GM21529 (cell line): ENCODE measurements around the gene ZDHHC14.
"Not testable (repeated sequence)": the region's sequence is repeated elsewhere in the genome, so short reads cannot be mapped to it uniquely, and the experiment has no call there.

Experiments
- ATAC-seq: cut with Tn5 transposase; IDR thresholded peaks from one replicate; pipeline ENCODE4 v1.9.1; 2021; ENCODE audit not compliant: unreplicated experiment

The ZDHHC14 gene

GRCh38 chr6:157380779-157381561 lies at the start of gene ZDHHC14:
TSS of gene ZDHHC14 (plus strand) at chr6:157381190.
- ATAC-seq: peak; percentile 74

DNA sequence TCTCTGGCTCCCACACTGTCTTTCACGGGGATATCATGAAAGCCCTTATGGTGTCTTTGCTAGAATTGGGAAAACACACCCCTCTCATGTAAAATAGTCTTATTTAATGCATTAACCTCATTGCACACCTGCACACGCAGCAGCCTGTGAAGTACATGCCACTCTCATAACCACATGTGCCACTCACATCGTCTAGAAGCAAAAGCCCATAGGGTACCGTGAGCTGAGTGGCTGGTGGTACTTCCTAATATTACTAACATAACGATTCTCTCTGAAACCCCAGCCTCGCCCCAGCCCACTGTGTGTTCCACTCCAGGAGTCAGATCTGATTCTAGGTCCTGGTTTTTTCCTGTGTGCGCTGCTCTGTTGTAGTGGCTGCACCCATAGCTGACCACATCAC lies 48.2 kb upstream of the ZDHHC14 start:
- no peak for ATAC-seq

- no peak for ATAC-seq
Measured at GRCh38 chr6:157333537-157333936, 47.5 kb upstream of the ZDHHC14 start.

DNA sequence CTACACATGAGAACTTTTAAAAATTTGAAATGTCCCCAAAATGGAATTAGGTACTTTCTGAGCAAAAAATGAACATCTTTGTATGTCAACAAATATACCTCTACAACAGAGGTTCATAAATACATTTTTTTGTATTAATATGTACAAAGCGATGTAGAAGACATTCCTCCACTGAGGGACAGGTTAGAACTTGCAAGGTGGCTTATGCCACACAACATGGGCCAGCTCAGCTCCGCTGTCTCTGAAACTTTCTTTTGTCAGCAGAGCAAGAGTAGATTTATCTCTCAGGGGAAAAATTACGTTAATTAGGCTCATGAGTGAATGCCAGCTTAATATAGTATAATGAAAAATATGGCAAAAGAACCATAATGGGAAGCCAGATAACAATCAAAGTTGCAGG lies 47.0 kb upstream of the ZDHHC14 start:
- ATAC-seq: no peak

- no peak for ATAC-seq
Measured at GRCh38 chr6:157335829-157336228, 45.2 kb upstream of the ZDHHC14 start.

DNA sequence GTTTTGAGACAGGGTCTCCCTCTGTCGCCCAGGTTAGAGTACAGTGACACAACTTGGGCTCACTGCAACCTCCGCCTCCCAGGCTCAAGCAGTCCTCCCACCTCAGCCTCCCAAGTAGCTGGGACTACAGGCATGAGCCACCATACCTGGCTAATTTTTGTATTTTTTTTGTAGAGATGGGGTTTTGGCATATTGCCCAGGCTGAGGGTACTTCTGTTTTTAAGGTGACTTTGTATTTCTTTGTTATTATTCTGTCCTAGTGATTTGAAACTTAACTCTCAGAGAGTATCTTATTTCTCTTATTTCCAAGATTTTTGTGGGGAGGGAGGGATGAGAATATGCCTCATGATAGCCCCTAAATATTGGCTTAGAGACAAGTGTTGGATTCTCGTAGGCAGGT lies 43.7 kb upstream of the ZDHHC14 start:
- ATAC-seq: not testable (repeated sequence)

GRCh38 chr6:157337751-157338150 lies 43.2 kb upstream of the ZDHHC14 start:
- no peak for ATAC-seq

DNA sequence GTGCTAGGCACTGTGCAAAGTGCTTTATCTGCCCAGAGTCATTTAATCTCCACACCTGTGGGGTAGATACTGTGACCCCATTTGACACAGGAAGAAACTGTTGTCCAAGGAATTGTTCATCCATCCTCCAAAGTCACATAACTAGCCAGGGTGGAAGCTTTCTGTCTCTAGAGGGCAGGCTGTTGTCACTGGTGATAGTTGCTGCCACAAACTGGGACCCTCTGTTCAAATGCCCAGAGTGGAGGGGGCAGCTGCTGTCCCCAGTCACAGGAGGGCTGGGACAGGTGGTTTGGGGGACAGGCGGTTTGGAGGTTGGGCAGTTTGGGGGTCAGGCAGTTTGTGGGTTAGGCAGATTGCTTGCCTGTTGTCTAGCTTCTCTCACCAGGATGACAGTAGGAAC lies 41.6 kb upstream of the ZDHHC14 start:
- ATAC-seq: no peak

DNA sequence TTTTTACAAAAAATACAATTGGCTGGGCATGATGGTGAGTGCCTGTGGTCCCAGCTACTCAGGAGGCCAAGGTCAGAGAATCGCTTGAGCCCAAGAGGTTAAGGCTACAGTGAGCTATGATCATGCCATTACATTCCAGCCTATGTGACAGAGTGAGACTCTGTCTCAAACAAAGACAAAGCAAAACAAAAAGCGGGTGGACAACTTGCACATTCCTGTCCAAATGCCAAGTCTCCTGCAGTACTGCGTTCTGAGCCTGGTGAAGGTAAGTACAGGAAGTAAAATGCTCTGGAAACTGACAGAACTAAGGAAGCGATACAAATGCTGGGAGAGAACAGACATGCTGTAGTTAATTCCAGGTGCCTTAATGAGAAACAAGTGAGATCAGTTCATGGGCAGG lies 37.3 kb upstream of the ZDHHC14 start:
- no peak for ATAC-seq

DNA sequence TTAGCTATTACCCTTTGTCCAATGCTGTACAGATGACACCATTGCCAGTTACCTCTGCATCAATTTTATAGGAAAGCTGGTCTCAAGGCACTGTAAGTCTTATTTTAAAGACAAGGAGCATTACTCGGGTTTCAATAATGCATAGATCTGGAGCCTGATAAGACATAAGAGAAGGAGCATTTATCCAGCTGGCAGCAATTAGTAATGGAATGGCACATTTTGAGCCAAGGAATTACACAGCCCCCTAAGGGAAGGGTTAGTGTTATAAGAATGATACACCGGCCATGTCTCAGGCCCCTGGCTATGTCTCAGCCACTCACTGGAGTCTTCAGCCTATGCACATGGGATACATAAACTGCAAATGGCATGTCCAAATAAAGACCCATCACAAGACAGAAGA lies 34.6 kb upstream of the ZDHHC14 start:
- ATAC-seq: no peak

GRCh38 chr6:157358287-157358686 lies 22.7 kb upstream of the ZDHHC14 start:
- ATAC-seq: no peak

- no peak for ATAC-seq
Measured at GRCh38 chr6:157361886-157362285, 19.1 kb upstream of the ZDHHC14 start.

GRCh38 chr6:157364705-157365104 lies 16.3 kb upstream of the ZDHHC14 start:
- ATAC-seq: no peak

DNA sequence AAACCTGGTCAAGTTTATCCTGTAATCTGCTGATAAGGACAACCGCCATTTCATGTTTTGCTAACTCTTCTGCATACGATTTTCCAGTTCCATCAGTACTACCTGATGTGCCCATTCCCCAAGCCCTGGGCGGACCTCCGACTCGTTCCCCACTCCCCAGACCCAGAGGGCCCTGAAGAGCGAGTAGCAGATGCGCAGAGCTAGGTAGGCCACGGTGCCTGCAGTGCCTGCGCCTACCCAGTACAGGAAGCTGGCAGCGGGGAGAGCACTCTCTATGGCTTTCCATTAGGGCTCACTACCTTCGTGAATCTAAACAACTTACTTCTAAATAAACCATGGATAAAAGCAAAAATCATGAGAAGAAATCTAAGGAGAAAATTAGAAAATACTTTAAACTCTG lies 14.3 kb upstream of the ZDHHC14 start:
- no peak for ATAC-seq

DNA sequence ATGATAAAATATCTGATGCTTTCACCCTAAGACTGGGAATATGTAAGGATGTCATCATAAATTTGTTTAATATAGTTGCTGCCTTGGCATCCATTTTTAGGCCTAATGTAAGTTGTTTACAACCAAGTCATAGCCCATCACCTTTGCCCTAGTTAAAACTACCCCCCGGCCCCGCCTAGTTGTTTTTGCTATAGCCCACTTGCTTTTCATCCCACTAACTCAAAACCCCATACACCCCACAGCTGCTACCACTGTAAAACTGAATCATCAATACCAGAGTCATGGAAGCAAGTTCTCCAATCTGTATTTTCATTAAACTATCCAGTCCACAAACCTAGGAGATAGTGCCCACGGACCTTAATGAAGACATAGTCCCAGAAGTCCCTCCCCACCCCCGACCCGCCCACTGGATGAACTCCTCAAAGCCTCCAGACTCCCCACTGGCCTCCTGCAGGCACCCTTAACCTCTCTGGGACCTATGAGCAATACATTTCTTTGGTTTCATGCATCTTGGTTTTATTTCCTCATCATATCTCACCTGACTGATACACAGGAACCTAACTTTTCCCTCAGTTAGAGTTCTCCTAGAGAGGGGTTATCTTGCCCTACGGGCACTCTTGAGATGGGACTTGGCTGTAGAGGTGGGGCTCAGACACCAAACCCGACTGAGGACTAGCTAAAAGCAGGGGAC lies 12.5 kb upstream of the ZDHHC14 start:
- no peak for ATAC-seq

GRCh38 chr6:157370755-157371154 lies 10.2 kb upstream of the ZDHHC14 start:
- no peak for ATAC-seq

DNA sequence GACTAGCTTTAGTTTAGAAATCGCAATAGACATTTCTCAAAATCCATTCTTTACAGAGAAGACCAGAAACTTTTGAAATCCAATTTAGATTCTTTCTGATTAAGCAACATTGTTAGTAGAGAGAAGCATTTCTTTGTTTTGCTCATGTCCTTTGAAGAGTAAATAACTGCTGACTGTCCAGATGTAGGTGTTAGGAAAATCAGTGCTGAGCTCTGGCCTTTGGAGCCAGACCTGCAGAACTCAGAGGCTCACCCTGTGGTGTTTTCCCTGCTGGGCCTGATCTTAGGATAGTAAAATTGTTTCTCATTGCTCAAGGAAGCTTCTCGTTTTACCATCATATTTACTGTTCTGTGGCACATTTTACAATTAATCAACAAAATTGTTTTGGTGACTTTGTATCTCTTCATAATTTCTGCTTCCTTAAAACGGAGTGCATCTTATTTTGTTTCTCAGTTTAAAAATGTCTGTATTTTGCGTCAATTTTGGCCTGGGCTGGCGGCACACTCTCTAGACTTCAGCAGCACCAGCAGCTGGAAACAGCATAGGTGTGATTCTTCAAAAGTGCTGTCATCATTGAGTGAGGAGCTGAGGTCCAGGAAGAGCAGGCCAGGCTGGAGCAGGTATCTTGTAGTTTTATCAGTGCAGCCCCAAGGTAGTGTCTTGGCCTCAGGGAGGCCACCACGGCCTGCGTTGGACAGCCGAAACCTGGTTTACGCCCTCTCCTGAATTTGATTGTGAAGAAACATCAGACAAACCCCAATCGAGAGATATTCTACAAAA lies 8.3 kb upstream of the ZDHHC14 start:
- ATAC-seq: no peak

- no peak for ATAC-seq
Measured at GRCh38 chr6:157374889-157375443, 6.0 kb upstream of the ZDHHC14 start.

DNA sequence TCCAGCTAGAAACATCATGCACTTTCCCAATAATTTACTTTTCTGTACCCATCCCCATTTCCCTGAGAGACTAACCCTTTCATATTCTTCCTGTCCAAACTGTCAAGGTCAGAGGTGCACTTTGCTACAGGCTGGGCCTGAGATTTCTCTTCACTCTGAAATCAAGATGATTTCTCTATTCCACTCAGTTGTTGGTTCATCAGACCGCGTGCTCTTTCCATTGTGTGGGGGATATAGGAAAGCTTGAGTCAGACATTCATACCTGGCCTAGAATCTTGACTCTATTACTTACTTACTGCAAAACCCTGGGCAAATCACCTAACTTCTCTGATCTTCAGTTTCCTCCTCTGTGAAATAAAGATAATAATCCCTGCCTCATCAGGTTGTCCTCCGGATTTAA lies 4.7 kb upstream of the ZDHHC14 start:
- ATAC-seq: no peak

DNA sequence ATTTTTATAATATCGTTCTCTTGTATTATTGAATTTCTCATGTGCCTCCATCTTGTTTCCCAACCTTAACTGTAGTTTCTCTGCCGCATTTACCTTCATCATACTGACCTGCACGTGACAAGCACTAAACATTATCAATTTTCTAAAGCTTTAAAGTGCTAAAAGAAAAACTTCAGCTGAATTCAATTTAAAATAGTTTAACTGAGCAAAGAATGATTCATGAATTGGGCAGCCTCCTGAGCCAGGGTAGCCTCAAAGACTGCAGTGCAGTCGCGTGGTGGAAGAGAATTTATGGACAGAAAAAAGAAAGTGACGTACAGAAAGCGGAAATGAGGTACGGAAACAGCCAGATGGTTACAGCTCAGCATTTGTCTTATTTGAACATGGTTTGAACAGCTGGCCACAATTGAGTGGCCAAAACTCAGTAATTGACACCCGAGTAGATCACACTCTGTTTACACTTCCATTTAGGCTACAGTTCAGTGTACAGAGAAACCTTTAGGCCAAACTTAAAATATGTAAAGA lies 4.2 kb upstream of the ZDHHC14 start:
- no peak for ATAC-seq
